Measurements from ENCODE around the gene RAB9A.
"Not testable (repeated sequence)": the region's sequence is repeated elsewhere in the genome, so short reads cannot be mapped to it uniquely, and the experiment has no call there.

The RAB9A gene

DNA sequence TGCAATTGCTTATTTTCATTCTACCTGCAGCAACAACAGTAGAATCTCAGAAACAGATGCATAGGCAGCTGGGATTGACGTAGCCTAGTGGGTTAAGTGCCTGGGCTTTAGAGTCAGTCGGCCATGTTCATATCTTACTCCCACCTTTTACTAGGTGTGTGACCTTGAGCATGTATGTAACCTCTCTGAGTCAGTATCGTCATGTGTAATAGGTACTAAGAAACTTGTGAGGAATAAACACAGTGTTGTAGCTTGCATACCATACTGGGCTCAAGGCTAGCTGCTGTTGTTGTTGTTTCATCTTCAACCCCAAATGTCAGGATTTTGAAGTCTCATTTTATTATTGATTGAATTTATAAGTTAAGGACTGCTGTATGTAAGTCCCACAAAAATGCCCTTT is 14.2 kb downstream of the RAB9A start:
- no peak for DNase-seq

DNA sequence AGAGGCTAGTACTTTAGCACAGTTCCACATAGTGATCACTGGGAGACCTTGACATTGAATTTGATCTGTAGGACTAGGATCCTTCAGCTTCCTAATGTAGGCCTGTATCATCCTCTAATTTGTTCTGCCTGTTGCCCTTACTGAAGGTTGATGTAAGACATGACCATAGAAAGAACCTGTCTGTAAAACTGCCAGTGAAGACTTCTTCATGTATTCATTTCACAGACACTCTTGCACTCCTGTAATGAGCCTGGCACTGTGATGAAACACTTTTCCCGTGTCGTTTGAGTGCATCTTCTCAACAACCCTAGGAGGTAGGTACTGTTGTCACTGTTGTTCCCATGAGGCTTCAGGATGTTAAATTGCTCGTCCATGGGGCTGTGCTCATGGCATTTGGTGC is 14.7 kb downstream of the RAB9A start:
- no peak for DNase-seq

DNA sequence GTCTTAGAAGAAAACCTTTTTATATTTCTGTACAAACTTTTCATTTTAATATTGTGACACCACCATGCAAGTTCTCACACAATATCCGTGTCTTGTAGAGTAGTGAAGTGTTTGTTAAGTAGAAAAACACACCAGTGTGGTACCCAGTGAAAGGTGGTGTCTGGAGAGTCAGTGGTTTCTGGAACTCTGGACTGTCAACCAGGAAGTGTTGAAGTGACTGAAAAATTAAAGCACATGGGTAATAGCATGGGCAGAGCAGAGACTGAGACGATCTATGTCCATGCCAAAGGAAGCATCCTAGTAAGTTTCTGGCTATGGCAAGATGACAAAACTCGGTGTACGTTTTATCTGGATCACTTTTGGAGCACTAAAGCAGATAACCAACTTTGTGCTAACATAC is 22.2 kb downstream of the RAB9A start:
- DNase-seq: no peak

DNA sequence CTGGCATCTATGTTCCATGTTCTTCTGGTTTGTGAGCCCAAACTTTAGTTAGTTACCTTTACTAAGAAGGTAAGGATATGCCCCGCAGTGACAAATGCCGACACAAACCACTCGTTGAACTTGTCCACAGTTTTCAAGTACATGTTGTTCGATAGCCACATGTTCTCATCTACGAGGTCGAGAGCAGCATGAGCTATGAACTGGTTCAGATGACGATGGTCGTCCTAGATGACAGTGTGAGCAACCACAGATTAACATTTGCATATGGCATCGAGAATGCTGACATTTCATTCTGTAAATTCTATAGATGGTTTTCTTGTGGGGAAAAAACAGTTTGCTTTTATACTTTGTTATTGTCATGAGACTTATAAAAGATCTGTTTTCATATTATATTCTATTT is 27.5 kb downstream of the RAB9A start:
- DNase-seq: no peak

DNA sequence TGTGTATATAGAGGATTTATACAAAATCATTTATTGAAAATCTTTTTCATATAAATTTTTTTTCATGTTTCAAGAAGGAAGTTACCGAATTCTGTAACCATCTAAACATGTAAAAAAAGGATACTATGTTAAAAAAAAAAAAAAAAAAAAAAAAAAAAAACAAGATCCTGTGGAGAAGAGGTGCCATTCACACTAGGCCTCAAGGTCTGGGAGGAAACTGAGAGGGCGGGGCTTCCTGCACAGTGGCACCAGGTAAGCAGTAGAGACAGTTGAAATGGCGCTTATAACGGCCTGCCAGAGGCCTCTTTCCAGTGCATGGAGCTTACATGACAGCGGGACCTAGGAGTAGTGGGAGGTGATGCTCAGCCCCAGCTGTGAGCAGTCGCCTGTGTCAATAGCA is 28.0 kb downstream of the RAB9A start:
- DNase-seq: peak in 1 of 4 experiments; percentile 6

DNA sequence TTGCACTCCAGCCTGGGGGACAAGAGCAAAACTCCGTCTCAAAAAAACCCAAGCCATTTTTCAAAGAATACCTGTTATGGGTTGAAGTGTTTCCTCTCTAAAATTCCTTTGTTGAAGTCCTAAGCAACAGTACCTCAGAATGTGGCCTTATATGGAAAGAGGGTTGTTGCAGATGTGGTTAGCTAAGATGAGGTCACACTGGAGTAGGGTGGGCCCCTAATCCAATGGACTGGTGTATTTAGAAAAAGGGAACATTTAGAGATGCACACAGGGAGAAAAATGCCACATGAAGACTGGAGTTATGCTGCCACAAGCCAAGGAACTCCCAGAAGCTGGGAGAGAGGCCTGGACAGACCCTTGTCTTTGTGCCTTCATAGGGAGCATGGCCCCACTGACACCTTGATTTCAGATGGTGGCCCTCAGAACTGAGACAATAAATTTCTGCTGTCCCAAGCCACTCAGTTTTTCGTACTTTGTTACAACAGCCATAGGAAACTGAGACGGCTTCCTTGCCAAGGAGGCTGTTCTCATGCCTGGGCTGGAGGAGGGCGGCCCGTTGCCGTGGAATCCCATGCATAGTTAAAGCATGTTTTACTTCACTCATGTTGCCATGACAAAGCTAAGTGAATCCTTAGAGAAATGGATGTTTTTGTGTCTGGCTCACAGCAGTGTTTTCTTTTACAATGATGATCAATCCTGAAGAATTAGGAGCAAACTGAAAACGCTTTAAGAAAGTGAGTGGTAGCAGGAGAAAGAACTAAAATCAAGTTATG is 29.0 kb downstream of the RAB9A start:
- DNase-seq: no peak

DNA sequence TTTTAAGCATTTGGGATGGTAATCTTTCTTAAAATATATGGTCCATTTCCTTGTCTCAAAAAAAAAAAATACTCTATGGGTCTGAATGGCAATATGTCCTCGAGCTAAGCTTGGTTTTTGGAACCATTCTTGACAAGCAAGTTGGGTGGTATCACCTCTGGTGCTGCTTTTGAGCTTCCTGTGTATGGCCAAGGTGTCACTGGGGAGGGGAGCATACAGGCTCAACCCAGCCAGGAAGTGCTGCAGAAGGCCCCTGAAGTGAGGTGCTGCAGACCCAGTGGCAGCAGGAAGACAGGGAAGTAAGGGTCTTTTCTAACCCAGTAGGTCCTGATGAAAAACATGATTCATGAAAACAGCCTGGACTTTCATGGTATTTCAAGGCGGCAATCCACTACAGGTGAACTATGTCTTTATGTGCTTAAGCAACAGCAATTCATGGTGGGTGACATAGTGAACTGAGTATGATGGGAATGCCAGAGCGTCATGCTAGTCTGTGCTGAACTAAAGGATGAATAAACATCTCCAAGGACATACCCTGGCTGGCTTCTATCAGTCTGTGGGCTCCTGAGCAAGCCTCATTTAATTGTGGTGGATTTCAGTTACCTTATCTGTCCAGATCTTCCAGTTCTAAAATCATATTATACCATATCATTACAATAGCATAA is 30.4 kb downstream of the RAB9A start:
- DNase-seq: peak in 1 of 4 experiments; percentile 2

DNA sequence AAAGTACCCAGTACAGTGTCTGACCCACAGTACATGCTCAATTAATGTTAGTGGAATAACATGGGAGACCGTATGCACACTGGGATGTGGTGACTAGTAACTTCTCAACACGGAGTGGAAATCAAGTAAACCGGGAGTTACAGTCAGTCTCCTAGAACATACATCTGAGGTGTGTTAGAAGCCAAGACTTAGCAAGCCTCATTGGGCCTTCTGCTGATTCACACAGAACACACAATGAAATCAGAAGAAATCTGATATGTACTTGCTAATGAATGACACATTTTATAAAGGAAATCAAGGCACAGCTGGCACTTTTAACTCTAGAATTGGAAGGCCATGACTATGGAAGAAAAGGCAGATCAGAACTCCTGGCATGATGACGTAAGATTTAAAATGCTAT is 32.4 kb downstream of the RAB9A start:
- no peak for DNase-seq

DNA sequence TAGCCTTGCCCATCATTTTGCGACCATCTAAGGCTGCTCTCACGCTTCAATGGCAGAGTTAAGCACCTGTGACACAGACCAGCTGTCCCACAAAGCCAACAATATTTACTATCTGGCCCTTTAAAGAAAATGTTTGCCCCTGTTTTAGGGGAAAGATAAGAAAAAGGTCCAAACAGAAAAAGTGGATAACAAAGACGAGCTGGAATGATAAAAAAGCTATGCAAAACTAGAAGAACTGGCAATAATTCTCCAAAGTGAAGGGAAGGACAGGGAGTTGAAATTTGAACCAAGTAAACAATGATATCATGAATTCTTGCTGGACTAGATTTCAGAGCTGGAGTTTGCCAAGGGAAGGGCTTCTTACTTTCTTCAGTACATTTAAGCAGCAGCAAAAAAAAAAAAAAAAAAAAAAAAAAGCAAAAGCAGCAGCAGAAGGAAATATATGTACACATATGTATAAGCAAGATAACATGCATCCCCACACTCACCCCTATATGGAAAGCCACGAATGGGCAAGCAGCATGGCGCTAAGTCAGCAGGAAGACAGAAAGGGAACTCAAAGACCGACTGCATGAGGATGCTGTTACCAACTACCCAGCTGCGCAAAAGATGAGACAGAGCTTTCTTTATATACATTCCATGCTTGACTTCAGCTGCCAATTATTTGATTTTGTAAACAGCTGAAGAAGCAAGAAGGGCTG is 33.0 kb downstream of the RAB9A start:
- no peak for DNase-seq

DNA sequence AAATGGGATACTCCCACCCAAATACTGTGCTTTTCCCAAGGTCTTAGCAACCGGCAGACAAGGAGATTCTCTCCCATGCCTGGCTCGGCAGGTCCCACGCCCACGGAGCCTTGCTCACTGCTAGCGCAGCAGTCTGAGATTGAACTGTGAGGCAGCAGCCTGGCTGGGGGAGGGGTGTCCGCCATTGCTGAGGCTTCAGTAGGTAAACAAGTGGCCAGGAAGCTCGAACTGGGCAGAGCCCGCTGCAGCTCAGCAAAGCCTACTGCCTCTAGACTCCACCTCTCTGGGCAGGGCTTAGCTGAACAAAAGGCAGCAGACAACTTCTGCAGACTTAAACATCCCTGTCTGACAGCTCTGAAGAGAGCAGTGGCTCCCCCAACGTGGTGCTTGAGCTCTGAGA is 36.0 kb downstream of the RAB9A start:
- not testable (repeated sequence) for DNase-seq

DNA sequence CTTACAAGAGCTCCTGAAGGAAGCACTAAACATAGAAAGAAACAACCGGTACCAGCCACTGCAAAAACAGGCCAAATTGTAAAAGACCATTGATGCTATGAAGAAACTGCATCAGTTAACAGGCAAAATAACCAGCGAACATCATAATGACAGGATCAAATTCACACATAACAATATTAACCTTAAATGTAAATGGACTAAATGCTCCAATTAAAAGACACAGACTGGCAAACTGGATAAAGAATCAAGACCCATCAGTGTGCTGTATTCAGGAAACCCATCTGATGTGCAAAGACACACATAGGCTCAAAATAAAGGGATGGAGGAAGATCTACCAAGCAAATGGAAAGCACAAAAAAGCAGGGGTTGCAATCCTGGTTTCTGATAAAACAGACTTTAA is 37.7 kb downstream of the RAB9A start:
- DNase-seq: not testable (repeated sequence)

DNA sequence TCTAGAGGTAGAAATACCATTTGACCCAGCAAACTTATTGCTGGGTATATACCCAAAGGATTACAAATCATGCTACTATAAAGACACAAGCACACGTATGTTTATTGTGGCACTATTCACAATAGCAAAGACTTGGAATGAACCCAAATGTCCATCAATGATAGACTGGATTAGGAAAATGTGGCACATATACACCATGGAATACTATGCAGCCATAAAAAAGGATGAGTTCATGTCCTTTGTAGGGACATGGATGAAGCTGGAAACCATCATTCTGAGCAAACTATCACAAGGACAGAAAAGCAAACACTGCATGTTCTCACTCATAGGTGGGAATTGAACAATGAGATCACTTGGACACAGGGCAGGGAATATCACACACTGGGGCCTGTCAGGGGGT is 41.6 kb downstream of the RAB9A start:
- DNase-seq: not testable (repeated sequence)

DNA sequence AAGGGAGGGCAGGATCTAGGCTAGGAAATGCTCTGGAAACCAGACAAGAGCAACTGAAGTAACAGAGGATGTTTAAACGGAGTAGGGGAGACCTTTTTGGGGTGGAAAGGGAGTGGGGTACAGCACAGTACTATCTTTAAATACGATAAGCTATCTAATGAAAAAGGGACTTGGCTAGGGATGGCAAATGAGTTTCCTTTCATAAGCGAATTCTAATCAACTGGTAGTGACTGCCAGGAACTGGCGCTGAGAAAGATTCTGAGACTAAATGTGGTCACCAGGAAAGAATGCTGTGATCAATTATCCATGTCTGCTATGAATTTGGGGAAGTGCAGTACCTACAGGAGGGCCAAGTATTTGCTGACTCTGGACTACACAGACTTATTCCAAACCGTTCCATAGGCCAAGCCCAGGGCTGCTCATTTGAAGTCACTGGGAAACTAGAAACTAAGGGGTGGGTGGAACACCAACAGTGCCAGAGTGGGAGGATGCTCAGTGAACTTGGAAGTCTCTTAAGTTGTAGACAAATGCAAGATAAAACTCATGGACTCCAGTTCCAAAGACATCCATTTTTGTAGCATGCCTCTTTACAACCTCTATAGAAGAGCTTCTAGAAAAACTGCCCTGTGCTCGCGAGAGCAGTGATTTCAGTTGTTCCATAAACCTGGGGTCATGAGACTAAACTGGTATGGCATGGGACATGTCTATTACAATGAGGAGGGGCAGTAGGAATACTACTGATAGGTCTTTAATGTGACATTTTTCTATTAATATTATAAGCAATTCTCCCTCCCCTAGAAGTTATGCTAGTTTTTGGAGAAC is 43.5 kb downstream of the RAB9A start:
- DNase-seq: no peak

DNA sequence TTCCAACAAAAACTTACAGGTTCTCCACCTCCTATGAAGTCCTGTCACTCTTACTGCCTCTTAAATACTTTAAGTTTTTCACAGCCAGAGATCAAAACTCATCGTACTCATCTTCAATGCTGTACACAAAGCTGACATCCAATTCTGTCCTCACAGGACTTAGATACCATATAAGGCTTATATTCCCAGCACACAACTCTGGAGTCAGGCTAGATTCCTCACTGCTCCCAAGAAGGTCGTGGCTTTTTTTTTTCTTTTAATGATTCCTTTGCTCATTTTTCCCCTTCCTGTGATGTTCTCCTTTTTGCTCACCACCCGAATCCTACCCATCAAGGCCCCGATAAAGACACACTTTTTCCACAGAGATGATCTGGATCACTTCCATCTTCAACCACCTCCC is 44.6 kb downstream of the RAB9A start:
- DNase-seq: no peak

DNA sequence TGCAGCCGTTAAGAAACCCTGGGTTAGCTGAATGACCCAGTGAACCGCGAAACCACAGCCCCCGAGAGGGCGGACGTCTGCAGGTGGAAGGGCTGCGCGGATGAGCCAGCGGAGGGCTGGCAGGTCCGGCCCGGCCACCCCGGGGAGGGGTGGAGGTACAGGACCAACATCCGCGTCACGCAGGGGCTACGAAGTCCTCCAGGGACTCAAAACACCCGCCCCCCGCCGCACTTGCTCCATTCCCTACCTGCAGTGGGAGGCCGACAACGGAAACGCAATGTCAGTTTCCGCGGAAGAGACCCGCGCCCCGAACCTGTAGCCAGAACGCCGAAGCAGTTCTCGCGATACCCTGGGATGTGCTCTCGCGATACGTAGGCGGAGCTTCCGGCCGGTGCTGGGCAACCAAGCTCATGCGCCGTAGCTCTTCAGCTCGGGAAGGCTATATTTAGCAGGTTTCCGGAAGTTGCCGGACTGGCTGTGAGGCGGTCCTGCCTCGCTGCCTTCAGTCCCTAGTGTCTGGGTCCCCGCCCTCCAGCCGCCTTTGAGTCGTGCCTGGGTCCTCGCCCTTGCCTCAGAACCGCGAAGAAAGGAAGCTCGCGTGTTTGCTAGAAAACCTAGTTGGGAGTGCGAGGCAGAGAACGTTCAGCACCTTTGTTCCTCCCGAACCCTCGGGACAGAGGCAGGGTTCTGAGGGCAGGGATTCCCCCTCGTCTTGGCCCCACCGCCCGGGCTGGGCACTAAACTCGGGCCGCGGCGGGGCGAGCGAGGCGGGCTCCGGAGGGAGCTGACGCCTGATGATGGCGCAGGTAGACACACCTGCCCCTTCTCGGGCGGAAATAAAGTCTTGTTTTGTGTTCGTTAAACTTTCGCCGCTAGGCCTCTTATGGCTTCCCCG is 45.6 kb downstream of the RAB9A start, which contains the start of the genes OFD1 and TRAPPC2:
Gene OFD1, plus strand, starts transcription at position 471 of the 895 bp plus-strand sequence. Its CDS starts 324 bp downstream, at position 795.
Gene TRAPPC2, minus strand, starts transcription at position 343 of the 895 bp plus-strand sequence. CDS start 14,657 bp downstream, outside the sequence.
- peak; percentile 52 to 84 (median 68) for DNase-seq

DNA sequence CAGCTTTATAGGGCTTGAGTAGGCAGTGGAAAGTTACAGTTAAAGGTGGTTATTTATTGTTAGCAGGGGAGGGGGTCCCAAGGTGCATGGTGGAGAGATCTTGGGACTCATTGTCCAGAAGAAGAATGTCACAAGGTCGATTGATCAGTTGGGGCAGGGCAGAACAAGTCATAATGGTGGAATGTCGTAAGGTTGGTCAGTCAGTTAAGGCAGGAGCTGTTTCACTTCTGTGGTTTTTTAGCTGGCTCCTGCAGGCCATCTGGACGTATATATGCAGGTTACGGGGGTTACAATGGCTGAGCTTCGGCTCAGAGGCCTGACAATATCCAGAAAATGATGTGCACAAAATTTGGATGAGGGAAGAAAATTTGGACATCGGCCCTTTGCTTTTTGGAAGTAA is 52.8 kb downstream of the RAB9A start:
- no peak for DNase-seq

DNA sequence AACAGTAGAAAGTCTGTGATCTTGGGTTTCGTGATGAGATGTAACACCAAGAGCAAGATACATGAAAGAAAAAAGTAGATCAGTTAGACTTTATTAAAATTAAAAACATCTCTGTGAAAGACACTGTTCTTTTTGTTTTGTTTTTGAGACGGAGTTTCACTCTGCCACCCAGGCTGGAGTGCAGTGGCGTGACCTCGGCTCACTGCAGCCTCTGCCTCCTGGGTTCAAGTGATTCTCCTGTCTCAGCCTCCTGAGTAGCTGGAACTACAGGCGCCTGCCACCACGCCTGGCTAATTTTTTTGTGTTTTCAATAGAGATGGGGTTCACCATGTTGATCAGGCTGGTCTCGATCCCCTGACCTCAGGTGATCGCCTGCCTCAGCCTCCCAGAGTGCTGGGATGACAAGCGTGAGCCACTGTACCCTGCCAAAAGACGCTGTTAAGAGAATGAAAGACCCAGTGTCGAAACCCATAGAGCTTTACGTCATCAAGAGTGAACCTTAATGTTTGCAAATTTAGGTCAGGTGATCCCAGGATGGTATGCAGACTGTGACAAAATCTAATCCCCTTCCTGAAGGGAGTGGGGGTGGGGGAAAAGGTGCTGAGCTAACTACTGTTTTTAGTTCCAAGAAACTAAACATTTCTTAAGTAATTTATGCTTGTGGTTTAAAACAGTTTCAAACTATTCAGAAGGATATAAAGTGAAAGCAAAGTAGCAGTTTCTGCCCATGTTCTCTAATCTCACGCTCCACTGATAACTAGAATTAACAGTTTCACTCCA is 53.7 kb downstream of the RAB9A start:
- no peak for DNase-seq

DNA sequence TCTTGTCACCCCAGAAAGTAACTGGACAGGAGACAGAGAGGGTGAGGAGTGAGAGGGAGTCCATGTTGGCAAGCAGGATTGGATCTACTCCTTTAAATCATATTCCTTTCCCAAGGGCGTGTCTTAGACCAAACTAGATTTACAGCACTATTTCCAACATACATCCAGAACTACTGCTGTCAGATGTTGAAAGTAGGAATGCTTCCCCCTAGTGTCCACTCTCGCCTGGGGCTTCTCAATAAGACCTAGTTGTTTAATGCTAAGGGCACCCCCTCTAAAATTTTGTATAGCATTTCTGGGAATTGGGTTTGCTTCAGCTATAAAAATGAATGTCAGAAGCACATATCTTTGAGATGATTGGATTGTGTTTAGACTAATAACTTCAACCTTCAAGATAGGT is 58.9 kb downstream of the RAB9A start:
- DNase-seq: peak in 1 of 4 experiments; percentile 1

DNA sequence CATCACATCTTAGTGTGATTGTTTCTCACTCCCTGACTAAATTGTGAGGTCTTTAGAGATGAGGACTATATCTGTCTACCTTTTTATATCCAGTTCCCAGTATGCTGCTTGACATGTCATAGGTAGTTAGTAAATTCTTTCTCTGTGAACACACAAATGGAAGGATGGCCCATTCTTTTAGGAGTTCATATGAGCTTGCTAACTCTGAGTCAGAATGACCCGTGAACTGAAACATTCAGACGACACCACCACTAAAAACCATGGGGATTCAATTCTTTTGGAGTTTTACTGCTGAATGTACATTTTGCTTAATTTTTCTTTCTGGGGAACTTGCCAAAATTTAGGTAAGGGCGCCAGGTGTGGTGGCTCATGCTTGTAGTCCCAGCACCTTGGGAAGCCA is 59.6 kb downstream of the RAB9A start:
- no peak for DNase-seq

DNA sequence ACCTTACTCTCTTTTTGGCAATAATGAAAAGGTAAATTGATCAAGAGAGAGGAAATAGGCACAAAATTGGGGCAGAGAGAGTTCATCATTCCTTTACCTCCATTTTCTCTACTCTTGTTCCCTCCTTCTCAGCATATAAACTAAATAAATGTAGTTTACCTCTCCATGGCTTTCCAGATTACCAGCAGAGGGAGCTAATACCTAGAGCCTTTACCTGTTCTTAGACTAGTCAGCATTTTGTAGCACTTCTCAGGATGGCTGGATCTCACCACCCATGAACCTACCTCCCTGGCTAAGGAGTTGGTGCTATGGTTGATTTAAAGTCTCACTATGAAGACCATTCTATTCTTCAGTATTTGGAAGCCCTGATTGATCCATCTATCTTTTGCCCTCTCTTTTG is 61.3 kb downstream of the RAB9A start:
- DNase-seq: no peak

DNA sequence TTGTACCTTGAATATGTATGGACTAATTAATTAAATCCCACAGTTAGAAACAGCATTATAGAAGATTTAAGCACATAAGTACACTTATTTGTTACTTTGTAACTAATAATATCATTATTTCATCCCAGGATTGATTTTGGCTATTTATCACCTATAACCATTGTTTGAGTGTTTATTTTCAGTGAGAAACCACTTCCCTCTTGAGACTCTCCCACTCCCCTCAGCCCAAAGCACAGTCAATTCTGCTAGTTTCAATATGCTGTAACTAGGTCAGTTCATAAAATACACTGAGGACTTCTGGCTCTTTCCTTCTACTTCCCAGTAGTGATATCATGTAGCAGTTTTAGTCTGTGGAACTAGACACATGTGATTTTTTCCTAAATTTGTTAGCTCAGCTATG is 61.9 kb downstream of the RAB9A start:
- no peak for DNase-seq

All from activated naive CD4-positive, alpha-beta T cell (primary cell).